Measurements from ENCODE around the gene ALAD.
"Not testable (repeated sequence)": the region's sequence is repeated elsewhere in the genome, so short reads cannot be mapped to it uniquely, and the experiment has no call there.

Gene ALAD

DNA sequence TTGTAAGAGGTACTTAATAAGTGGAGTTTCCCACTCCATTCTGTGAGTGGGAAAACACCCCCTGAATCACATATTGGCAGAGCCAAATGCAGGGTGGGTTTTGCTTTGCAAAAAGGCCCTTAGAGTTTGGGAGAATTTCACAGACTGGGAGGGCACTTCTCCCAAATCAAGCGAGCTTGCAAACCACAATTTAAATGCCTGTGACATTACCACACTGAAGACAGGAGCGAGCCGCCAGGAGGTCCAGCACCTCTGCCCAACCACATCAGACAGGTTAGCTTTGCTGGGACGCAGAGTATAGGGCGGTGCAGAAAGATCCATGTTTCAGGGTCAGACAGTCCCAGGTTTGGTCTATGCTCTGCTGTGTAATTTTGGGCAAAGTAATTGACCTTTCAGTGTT, 2.3 kb downstream of the ALAD start:
- DNase-seq (ENCODE audit: low read depth) = no peak

GRCh38 chr9:113397203-113397631, 3.9 kb downstream of the ALAD start:
- no peak for DNase-seq (ENCODE audit: low read depth)

DNA sequence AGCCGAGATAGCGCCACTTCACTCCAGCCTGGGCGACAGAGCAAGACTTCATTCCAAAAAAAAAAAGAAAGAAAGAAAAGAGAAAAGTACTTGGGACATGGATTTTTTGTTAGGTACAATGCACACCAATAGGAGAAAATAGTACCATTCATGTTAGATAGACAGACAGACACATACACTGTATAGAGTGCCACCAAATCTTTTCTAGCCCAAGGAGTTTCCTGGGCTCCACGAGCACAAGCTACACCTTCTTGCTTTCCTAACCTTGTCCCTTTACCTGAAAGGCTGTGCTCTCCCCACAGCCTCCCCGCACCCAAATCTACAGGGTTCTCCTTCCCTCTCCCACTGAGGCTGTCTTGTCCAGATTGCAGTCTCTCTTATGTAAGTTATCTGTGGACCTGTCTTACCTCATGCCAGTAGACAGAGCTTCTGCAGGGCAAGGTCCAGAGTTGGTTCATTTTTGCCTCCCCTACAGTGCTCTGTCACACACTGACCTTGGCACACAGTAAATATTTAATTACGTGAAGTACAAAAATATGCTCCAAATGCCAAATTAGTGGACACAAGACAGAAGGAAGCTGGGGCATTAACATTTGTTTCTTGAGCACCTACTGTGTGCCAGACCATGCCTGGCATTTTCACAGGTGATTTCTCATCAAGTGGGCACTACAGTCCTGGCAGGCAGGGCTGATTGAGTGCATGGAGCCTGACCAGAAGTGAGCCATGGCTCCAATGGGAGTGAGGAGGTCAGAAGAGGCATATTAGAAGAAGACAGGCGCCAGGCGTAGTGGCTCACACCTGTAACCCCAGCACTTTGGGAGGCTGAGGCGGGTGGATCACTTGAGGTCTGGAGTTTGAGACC, 5.9 kb downstream of the ALAD start:
- DNase-seq (ENCODE audit: low read depth) = no peak

- DNase-seq (ENCODE audit: low read depth) = no peak
These were observed 7.8 kb downstream of the ALAD start for GRCh38 chr9:113393281-113393680.

DNA sequence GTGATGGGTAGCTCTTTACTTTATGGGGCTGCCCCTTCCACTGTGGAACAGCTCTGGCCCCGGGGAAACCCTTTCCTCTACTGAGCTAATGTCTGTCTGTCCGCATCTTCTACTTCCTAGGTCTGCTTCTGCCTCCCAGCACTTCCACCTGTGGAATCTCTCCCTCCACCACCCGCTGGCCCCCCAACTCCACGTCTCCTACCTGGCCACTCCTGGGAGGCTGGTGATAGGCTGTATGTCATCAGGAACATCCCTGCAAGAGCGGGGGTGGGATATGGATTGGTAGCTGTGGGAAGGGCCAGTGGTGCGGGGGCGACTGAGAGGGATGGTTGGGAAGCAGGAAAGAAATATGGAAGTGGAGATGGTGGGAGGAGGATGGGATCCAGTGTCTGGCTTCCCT, 9.2 kb downstream of the ALAD start:
- DNase-seq (ENCODE audit: low read depth) = no peak

GRCh38 chr9:113390192-113390960, 10.7 kb downstream of the ALAD start:
- no peak for DNase-seq (ENCODE audit: low read depth)

- DNase-seq (ENCODE audit: low read depth) = no peak
These were observed 11.6 kb downstream of the ALAD start for GRCh38 chr9:113389451-113389850.

DNA sequence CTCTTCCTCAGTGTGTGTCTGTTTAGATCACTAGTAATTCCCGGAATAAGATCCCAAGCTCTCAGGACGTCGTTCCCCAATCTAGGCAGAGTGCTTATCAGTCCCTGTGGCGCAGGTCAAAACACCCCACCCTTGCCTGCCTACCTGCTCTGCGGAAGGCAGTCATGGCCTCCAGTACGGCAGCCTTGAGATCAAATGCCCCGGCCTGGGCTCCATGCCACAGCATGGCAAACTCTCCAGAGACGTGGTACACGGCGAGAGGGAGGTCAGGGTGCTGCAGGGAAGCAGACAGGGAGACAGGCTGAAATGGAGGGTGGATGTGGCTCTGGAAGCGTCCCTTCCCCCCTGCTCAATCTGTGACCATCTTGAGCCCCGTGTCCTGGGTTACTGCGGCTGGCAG, 12.3 kb downstream of the ALAD start:
- no peak for DNase-seq (ENCODE audit: low read depth)

GRCh38 chr9:113387560-113388230, 13.4 kb downstream of the ALAD start:
- DNase-seq (ENCODE audit: low read depth) = no peak

GRCh38 chr9:113386571-113387393, 14.3 kb downstream of the ALAD start:
- no peak for DNase-seq (ENCODE audit: low read depth)

- no peak for DNase-seq (ENCODE audit: low read depth)
These were observed 19.1 kb downstream of the ALAD start for GRCh38 chr9:113381909-113382411.

DNA sequence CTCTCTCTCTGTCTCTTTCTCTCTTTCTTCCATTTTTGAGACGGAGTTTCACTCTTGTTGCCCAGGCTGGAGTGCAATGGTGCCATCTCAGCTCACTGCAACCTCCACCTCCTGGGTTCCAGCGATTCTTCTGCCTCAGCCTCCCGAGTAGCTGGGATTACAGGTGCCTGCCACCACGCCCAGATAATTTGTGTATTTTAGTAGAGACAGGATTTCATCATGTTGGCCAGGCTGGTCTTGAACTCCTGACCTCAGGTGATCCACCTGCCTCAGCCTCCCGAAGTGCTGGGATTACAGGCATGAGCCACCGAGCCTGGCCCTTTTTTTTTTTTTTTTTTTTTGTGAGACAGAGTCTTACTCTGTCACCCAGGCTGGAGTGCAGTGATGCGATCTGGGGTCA, 19.6 kb downstream of the ALAD start:
- DNase-seq (ENCODE audit: low read depth) = not testable (repeated sequence)

GRCh38 chr9:113380869-113381378, 20.2 kb downstream of the ALAD start:
- DNase-seq (ENCODE audit: low read depth) = no peak

DNA sequence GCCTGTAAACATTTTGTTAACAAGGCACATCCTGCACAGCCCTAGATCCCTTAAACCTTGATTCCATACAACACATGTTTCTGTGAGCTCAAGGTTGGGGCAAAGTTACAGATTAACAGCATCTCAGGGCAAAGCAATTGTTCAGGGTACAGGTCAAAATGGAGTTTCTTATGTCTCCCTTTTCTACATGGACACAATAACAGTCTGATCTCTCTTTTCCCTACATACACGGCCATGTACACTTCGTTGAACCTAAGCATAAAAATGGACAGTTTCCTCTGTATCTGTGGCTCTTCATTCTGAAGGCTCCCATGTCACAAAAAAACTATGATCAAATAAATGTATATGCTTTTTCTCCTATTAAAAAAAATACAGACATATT, 21.3 kb downstream of the ALAD start:
- not testable (repeated sequence) for DNase-seq (ENCODE audit: low read depth)

DNA sequence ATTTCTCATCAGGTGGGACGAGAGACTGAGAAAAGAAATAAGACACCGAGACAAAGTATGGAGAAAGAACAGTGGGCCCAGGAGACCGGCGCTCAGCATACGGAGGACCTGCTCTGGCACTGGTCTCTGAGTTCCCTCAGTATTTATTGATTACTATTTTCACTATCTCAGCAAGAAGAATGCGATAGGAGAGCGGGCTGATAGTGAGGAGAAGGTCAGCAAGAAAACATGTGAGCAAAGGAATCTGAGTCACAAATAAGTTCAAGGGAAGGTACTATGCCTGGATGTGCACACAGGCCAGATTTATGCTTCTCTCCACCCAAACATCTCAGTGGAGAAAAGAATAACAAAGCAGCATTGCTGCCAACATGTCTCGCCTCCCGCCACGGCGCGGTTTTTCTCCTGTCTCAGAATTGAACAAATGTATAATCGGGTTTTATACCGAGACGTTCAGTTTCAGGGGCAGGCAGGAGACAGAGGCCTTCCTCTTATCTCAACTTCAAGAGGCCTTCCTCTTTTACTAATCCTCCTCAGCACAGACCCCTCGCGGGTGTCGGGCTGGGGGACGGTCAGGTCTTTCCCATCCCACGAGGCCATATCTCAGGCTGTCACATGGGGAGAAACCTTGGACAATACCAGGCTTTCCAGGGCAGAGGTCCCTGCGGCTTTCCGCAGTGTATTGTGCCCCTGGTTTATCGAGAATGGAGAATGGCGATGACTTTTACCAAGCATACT, 21.8 kb downstream of the ALAD start:
- not testable (repeated sequence) for DNase-seq (ENCODE audit: low read depth)

DNA sequence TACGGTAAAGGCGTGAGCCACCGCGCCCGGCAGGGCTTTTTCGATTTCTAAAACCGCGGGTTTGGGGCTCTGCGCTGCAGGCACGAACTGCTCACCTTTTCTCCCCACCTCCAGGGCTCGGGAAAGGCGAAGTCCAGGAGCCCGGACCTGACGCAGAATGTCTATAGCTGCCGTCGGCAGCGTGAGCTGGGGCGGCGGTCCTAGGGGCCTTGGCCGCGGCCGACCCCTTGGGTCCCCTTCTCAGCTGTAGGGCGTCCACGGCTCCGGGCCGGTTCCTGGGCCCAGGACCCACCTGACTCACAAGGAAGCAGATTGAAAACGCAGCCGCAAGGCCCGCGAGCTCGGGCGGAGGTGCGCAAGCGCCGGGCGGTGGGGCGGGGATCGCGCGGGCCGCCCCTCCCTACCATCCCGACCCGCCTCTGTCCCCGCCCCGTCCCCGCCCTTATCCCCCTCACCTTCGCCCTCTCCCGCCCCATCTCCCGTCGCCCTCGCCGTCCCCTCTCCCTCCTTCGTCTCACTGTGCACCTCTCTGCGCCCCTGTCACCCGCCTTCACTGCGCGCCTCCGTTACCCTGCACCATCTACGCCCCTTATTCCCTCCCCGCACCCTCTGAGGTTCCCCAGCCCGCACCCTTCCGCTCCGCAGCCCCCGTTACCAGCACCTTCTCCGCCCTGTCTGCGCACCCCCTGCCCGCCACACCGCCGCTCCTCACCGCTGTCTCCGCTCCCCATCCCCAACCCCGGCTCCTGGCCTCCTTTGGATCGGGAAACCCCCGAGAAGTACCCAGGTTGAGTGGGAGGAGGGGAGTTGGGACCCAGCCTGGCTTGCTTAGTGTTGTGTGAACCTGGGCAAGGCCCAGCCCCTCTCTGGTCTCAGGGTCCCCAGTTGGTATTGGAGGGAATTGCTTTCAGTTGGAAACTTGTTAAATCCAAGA, 24.2 kb downstream of the ALAD start, which contains the start of gene HDHD3:
Gene HDHD3, minus strand, starts transcription at position 353 of the 934 bp plus-strand sequence. CDS start 2,632 bp downstream, outside the sequence.
- peak; percentile 70 for DNase-seq (ENCODE audit: low read depth)

DNA sequence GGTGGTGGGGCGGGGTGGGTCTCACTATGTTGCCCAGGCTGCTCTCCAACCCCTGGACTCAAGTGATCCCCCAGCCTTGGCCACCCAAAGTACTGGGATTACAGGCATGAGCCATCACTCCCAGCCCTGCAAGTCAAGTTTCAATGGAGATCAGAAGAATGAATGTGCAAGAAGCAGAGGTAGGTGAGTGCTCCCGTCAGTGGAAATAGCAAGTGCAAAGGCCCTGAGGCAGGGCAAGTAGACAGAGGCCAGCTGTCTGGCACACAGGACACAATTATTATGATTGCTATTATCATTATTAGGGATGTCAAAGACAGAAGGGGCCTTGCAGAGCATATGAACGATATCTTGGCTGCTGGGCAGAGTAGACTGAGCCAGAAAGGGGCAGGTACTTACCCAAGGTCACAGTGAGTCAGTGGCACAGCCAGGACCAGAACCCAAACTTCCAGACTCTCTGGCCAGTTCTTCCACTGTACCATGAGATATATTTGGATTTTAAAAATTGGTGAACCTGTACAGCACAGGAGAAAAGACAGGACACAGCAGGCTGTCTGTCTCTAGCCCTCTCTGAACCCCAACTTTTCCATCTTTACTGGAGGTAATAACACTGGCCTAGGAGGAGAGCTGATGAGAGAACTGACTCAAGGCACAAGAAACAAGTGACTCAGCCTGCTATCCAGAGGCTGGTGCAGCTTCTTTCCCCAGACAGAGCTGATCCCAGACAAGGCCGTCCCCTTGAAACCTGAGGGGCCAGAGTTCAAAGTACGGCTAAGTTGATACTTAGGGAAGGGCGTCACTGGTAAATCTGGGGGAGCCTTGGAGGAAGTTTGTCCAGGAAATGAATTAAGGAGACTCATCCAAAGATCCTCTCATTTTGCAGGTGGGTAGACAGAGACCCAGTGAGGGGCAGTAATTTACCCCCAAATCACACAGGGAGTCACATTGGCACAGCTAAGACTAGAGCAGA, 25.7 kb downstream of the ALAD start:
- DNase-seq (ENCODE audit: low read depth) = no peak
